Trophoblast cell (in vitro differentiated cells and primary cell): ENCODE measurements around the gene SYT13.

Experiments
- DNase-seq, 2 donors: peaks; one replicate each; pipeline ENCODE4 v3.0.0-alpha.2; 2016
- H2AFZ ChIP-seq: 2 replicates; pipeline ENCODE4 v1.6.1; 2013; ENCODE audit warnings: low read length, moderate library complexity, mild to moderate bottlenecking; ENCODE audit not compliant: insufficient read depth, poor library complexity
- H2AK5ac ChIP-seq: 2 replicates; pipeline ENCODE4 v1.6.1; 2013; ENCODE audit warnings: mild to moderate bottlenecking, low read length
- H2BK120ac ChIP-seq: 2 replicates; pipeline ENCODE4 v1.6.1; 2013; ENCODE audit warnings: low read length, mild to moderate bottlenecking, moderate library complexity; ENCODE audit not compliant: insufficient read depth, poor library complexity
- H2BK12ac ChIP-seq: 2 replicates; pipeline ENCODE4 v1.6.1; 2013; ENCODE audit warnings: mild to moderate bottlenecking, low read length, moderate library complexity
- H2BK5ac ChIP-seq: 2 replicates; pipeline ENCODE4 v1.6.1; 2013; ENCODE audit warnings: low read length, low read depth, moderate library complexity, mild to moderate bottlenecking; ENCODE audit not compliant: poor library complexity
- H3K14ac ChIP-seq: 2 replicates; pipeline ENCODE4 v1.6.1; 2013; ENCODE audit warnings: mild to moderate bottlenecking, low read length
- H3K18ac ChIP-seq: 2 replicates; pipeline ENCODE4 v1.6.1; 2013; ENCODE audit warnings: mild to moderate bottlenecking, low read length
- H3K23ac ChIP-seq: 2 replicates; pipeline ENCODE4 v1.6.1; 2013; ENCODE audit warnings: low read length
- H3K27ac ChIP-seq: 2 replicates; pipeline ENCODE4 v1.5.1; 2013; ENCODE audit warnings: low read depth, mild to moderate bottlenecking, inconsistent platforms, low read length, moderate library complexity
- H3K27me3 ChIP-seq: 2 replicates; pipeline ENCODE4 v1.6.1; 2013; ENCODE audit warnings: inconsistent platforms, mild to moderate bottlenecking, low read length, moderate library complexity; ENCODE audit not compliant: insufficient read depth
- H3K36me3 ChIP-seq, 2 experiments: 1 replicate in 1 of 2; 2 replicates in 1 of 2; pipeline ENCODE4 v1.6.1; 2013; ENCODE audit warnings: low read length in 2 of 2, mild to moderate bottlenecking in 2 of 2, moderate library complexity in 1 of 2; ENCODE audit not compliant: insufficient read depth in 2 of 2, control insufficient read depth in 1 of 2
- H3K4ac ChIP-seq: 2 replicates; pipeline ENCODE4 v1.6.1; 2013; ENCODE audit warnings: low read depth, mild to moderate bottlenecking, low read length, moderate library complexity
- H3K4me1 ChIP-seq, 2 experiments: 1 replicate in 1 of 2; 2 replicates in 1 of 2; pipeline ENCODE4 v1.6.1; 2013; ENCODE audit warnings: low read length in 2 of 2, mild to moderate bottlenecking in 2 of 2, moderate library complexity in 1 of 2; ENCODE audit not compliant: insufficient read depth in 2 of 2, control insufficient read depth in 1 of 2
- H3K4me2 ChIP-seq: 2 replicates; pipeline ENCODE4 v1.6.1; 2013; ENCODE audit warnings: inconsistent platforms, mild to moderate bottlenecking, low read length, moderate library complexity
- H3K4me3 ChIP-seq: 2 replicates; pipeline ENCODE4 v1.5.1; 2013; ENCODE audit warnings: mild to moderate bottlenecking, low read depth, low read length, inconsistent platforms
- H3K79me1 ChIP-seq: one replicate; pipeline ENCODE4 v1.6.1; 2013; ENCODE audit warnings: low read length
- H3K79me2 ChIP-seq: 2 replicates; pipeline ENCODE4 v1.6.1; 2013; ENCODE audit warnings: low read length, mild to moderate bottlenecking; ENCODE audit not compliant: control insufficient read depth, insufficient read depth, poor library complexity
- H3K9ac ChIP-seq: 2 replicates; pipeline ENCODE4 v1.6.1; 2013; ENCODE audit warnings: mild to moderate bottlenecking, low read length
- H3K9me3 ChIP-seq: 2 replicates; pipeline ENCODE4 v1.6.1; 2013; ENCODE audit warnings: low read depth, mild to moderate bottlenecking, control low read depth, inconsistent platforms, low read length; ENCODE audit not compliant: insufficient read depth
- H4K12ac ChIP-seq: 2 replicates; pipeline ENCODE4 v1.6.1; 2013; ENCODE audit warnings: low read depth, mild to moderate bottlenecking, low read length, moderate library complexity
- H4K8ac ChIP-seq: 2 replicates; pipeline ENCODE4 v1.6.1; 2013; ENCODE audit warnings: low read depth, mild to moderate bottlenecking, low read length, moderate library complexity
- H4K91ac ChIP-seq: one replicate; pipeline ENCODE4 v1.6.1; 2013; ENCODE audit warnings: low read depth, mild to moderate bottlenecking, low read length, moderate library complexity
- WGBS: extraction: QIAGEN DNeasy Blood & Tissue Kit; methylation state at CpG from one replicate; pipeline ENCODE4 v1.1.7; 2013; ENCODE audit warnings: missing lambda C conversion rate; ENCODE audit not compliant: insufficient read length, insufficient coverage; ENCODE audit errors: extremely low coverage; 5-methylcytosine and 5-hydroxymethylcytosine counted together

SYT13 gene

GRCh38 chr11:45232341-45233080 is 53.6 kb downstream of the SYT13 start:
- no peak overlapping the region for H3K23ac ChIP-seq
- no peak overlapping the region for H3K14ac ChIP-seq
- H3K9ac ChIP-seq = no peak overlapping the region
- no peak overlapping the region for H4K8ac ChIP-seq
- H3K36me3 ChIP-seq = peaks cover 0 to 2% of the 10 kb centered on the region in 2 experiments
- no peak overlapping the region for H3K4me3 ChIP-seq
- no peaks in the 10 kb centered on the region for H3K27me3 ChIP-seq
- WGBS = no CpG with 5 or more reads among the region's 5 CpGs
- no peaks in the 10 kb centered on the region for H3K79me1 ChIP-seq
- no peaks in the 10 kb centered on the region for H3K9me3 ChIP-seq
- H2AK5ac ChIP-seq = no peak overlapping the region
- no peak overlapping the region for H3K4ac ChIP-seq
- H3K4me2 ChIP-seq = no peak overlapping the region
- no peak overlapping the region for H4K91ac ChIP-seq
- H2AFZ ChIP-seq = no peak overlapping the region
- H2BK12ac ChIP-seq = no peak overlapping the region
- no peak overlapping the region for H2BK5ac ChIP-seq
- H3K79me2 ChIP-seq = no peaks in the 10 kb centered on the region
- no peak overlapping the region for H4K12ac ChIP-seq
- no peaks in the 10 kb centered on the region for H3K4me1 ChIP-seq
- no peak overlapping the region for H3K27ac ChIP-seq
- no peak overlapping the region for H3K18ac ChIP-seq
- no peak overlapping the region for H2BK120ac ChIP-seq
- no peak for DNase-seq

- H3K23ac ChIP-seq = no peak overlapping the region
- H3K9me3 ChIP-seq = peaks cover 3% of the 10 kb centered on the region
- no peak overlapping the region for H4K91ac ChIP-seq
- no peaks in the 10 kb centered on the region for H3K4me1 ChIP-seq
- H3K27me3 ChIP-seq = no peaks in the 10 kb centered on the region
- no peak overlapping the region for H3K27ac ChIP-seq
- peaks cover 10 to 13% of the 10 kb centered on the region in 2 experiments for H3K36me3 ChIP-seq
- no peak overlapping the region for H2BK120ac ChIP-seq
- no peak overlapping the region for H4K8ac ChIP-seq
- H3K14ac ChIP-seq = no peak overlapping the region
- H2BK5ac ChIP-seq = no peak overlapping the region
- no peak overlapping the region for H3K4ac ChIP-seq
- no peak overlapping the region for H3K18ac ChIP-seq
- no peaks in the 10 kb centered on the region for H3K79me1 ChIP-seq
- H2AK5ac ChIP-seq = no peak overlapping the region
- no peak for DNase-seq
- H3K4me2 ChIP-seq = no peak overlapping the region
- H3K79me2 ChIP-seq = no peaks in the 10 kb centered on the region
- H2BK12ac ChIP-seq = no peak overlapping the region
- H3K4me3 ChIP-seq = no peak overlapping the region
- no peak overlapping the region for H4K12ac ChIP-seq
- H3K9ac ChIP-seq = no peak overlapping the region
- WGBS = no CpG with 5 or more reads among the region's 5 CpGs
- no peak overlapping the region for H2AFZ ChIP-seq
Measured at GRCh38 chr11:45229401-45230020, 56.6 kb downstream of the SYT13 start.

GRCh38 chr11:45227836-45228235 is 58.3 kb downstream of the SYT13 start:
- Histone ChIP-seq H4K91ac (no peak overlapping the region), H2AFZ (no peak overlapping the region), H3K14ac (no peak overlapping the region), H3K27me3 (no peaks in the 10 kb centered on the region), H2BK5ac (no peak overlapping the region), H2AK5ac (no peak overlapping the region), H4K12ac (no peak overlapping the region), H4K8ac (no peak overlapping the region), H3K79me1 (no peaks in the 10 kb centered on the region), H2BK12ac (no peak overlapping the region), H3K4me1 (no peaks in the 10 kb centered on the region), H3K9me3 (peaks cover 3% of the 10 kb centered on the region), H3K27ac (no peak overlapping the region), H3K9ac (no peak overlapping the region), H3K23ac (no peak overlapping the region), H3K4me2 (no peak overlapping the region), H3K18ac (no peak overlapping the region), H2BK120ac (no peak overlapping the region), H3K4me3 (no peak overlapping the region), H3K79me2 (no peaks in the 10 kb centered on the region), H3K4ac (no peak overlapping the region), H3K36me3 (peaks cover 12 to 13% of the 10 kb centered on the region in 2 experiments)
- no peak for DNase-seq
- WGBS = no CpG with 5 or more reads among the region's 19 CpGs

GRCh38 chr11:45226901-45227300 is 59.2 kb downstream of the SYT13 start:
- peaks cover 12 to 13% of the 10 kb centered on the region in 2 experiments for H3K36me3 ChIP-seq
- H3K23ac ChIP-seq = no peak overlapping the region
- no peak overlapping the region for H4K8ac ChIP-seq
- H2AFZ ChIP-seq = no peak overlapping the region
- no peaks in the 10 kb centered on the region for H3K27me3 ChIP-seq
- H3K79me1 ChIP-seq = no peaks in the 10 kb centered on the region
- H2BK12ac ChIP-seq = no peak overlapping the region
- no peaks in the 10 kb centered on the region for H3K4me1 ChIP-seq
- DNase-seq = no peak
- H3K9ac ChIP-seq = no peak overlapping the region
- no peak overlapping the region for H3K27ac ChIP-seq
- no peak overlapping the region for H3K4me2 ChIP-seq
- no peaks in the 10 kb centered on the region for H3K79me2 ChIP-seq
- H2BK5ac ChIP-seq = no peak overlapping the region
- H4K91ac ChIP-seq = no peak overlapping the region
- no peak overlapping the region for H3K4me3 ChIP-seq
- H3K14ac ChIP-seq = no peak overlapping the region
- H2BK120ac ChIP-seq = no peak overlapping the region
- H2AK5ac ChIP-seq = no peak overlapping the region
- WGBS = no CpG with 5 or more reads among the region's 21 CpGs
- peaks cover 3% of the 10 kb centered on the region for H3K9me3 ChIP-seq
- H4K12ac ChIP-seq = no peak overlapping the region
- H3K18ac ChIP-seq = no peak overlapping the region
- no peak overlapping the region for H3K4ac ChIP-seq
